Central memory CD4-positive, alpha-beta T cell (primary cell): ENCODE data around the gene ANXA2.

Experiments used
- DNase-seq: peaks from one replicate; pipeline ENCODE4 v3.0.0; 2022

Gene ANXA2

GRCh38 chr15:60363903-60364611, 33.7 kb downstream of the ANXA2 start:
- DNase-seq: no peak

DNA sequence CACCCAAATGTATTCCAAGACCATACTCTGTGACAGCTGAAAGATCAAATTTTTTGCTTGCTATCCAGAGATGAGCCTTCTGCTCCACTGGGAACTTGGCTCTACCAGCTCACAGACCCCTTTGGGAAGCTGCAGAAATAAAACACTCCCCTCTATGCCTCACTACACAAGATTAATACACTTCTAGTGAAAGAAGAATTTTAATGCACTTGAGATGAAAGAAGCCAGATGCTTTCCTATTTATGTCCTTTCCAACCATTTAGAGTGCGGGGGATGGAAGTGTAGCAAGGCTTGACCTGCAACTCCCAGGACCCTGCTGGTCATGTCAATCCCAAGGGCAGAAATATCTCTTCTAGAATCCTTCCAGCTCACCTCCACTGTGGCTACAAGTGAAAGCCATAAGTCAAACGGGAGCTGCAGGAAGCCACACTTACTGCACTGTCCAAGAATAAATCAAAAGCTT, 34.7 kb downstream of the ANXA2 start:
- DNase-seq: no peak

DNA sequence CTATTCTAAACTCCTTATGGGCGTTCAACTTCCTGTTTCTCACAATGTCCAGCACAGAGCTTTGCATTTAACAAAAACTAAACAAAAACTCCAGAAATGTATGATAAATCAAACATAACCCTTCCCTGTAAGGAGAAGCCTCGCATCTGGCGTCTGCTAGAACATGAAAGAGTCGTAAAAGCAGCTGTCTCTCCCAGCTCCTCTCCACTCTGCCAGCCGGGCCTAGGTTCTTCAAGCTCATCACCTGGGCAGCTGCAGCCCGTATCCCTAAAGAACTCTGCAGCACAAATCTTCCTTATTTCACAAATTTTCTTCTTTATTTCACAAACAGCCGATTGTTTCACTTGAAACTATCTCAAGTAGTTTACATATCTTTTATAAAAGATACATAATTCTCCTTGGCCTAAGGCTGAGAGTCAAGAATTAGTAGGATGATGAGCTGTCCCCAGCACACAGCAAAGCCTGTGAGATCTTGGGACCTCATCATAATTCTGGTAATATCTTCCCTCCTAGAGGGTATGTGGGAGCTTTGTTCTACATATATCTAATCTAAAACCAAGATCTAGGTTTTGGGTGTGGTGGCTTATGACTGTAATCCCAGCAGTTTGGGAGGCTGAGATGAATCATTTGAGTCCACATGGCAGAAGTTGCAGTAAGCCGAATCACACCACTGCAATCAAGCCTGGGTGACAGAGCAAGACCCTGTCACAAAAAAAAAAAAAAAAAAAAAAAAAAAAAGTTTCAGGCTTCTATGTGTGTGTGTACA, 35.3 kb downstream of the ANXA2 start:
- DNase-seq: peak; percentile 31

DNA sequence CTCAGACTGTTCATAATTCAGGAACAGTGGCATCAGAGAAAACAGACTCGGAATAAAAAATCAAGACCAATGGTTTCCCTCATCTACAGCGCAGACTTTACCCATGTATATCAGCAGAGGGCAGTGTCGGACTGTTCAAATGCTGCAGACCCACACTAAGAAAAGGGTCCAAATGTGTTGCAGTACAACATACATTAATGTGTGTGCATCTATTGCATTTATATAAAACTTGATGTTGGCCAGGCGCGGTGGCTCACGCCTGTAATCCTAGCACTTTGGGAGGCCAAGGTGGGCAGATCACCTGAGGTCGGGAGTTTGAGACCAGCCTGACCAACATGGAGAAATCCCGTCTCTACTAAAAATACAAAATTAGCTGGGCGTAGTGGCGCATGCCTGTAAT, 38.0 kb downstream of the ANXA2 start:
- peak; percentile 48 for DNase-seq

DNA sequence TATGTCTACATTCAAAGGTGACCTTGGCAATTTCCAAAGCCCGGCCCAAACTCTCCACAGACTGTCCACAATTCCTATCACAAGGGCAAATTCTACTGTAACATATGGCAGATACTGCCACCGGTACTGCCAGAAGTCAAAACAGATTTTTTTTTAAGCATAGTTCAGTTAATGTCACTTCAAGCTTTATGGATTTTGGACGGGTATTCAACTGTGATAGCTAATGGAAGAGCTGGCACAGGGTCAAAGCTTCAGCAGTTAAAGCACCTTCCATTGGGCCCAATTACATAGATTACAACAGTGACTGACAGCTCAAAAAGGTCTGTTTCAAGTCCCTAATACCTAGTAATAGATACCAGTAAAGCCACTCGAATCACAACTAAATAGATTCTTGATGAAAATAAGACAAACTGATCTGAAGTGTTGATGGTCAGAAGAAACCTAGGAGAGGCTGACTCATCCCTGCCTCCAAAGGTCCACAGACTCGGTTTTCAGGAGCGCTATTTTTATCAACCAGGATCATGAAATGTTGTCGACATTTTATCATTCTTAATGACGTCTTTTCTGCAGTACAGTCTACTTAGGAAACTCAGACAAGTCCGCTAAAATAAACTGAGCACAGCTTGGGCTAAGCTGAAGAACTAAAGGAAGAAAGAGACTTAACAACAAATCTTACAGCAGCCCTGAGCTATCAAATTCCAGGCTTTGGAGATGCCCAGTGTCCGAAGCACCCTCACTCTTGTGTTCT, 38.7 kb downstream of the ANXA2 start:
- DNase-seq: no peak

- DNase-seq: no peak
These were observed 41.0 kb downstream of the ANXA2 start for GRCh38 chr15:60356832-60357231.

DNA sequence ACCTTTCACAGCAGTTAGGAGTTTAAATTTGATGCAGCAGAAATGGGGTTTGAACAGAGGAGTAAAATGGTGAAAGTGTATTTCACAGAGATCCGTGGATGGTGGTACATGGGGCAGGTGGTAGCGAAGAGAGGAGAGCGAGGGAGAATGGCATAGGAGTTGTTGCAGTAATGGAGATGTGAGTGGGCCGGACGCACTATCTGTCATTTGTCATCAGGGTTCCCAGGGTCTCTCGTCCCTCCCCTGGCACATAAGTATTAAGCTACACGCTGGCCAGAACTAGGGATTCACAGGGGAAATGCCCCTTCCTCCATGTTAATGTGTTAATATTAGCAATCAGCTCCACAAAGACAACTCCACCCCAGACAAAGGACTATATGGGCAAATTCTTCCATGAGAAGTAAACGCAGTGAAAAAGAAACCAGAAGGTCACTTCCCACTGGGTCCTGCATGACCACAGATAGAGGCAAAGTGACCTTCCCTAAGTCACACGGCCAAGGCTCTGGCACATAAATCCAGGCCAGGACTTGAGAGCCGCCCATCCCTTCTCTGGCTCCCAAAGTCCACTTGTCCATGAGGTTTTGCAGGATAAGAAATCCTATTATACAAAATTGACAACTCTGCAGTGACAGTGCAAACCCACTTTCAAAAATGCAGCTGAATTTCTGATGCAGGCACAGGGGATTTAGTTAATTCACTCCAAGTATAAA, 42.5 kb downstream of the ANXA2 start:
- no peak for DNase-seq

DNA sequence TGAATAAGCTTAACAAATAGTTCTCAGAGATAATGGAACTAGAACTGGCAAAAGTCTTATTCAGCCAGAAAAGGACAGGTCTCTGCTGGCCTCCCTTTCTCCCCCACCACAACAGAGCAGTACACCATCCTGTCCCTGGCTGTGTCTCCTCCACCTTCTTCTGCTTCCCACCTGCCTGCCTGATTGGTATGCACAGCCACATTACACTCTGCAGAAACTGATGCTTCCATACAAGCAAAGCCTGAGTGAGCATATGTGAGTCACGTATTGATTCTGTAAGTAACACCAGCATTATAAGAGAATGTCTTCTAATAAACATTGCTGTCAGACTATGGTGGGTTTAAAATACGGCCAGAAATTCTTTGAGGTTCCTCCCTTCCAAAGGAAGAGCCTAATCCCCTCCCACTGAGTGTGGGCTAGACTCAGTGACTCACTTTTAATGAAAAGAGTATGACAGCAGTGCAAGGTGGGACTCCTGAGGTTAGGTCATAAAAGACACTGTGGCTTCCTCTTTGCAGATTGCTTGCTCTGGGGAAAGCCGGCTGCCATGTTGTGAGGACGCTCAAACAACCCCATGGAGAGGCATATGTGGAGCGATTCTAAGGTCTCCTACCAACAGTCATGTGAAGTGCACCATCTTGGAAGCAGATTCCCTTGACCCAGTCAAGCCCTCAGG, 44.4 kb downstream of the ANXA2 start:
- no peak for DNase-seq

- DNase-seq: no peak
These were observed 45.3 kb downstream of the ANXA2 start for GRCh38 chr15:60352525-60352924.

DNA sequence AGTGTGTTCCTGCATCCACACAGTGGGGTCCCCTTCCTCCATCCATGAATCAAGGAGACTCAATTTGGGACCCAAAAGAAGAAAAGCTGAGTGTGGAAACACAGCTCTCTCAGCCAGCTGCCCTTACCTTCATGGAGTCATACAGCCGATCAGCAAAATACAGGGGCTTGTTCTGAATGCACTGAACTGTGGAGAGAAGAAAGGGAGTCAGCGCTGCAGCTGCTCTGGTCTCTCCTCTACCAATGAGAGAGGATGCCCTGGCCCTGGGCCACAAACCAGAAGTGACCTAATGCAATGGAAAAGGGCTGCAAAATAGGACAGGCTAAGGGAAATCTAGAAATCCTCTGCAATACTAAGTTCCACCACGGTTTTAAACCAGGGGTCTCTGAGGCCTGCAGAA, 46.7 kb downstream of the ANXA2 start:
- DNase-seq: no peak

- no peak for DNase-seq
These were observed 47.7 kb downstream of the ANXA2 start for GRCh38 chr15:60350108-60350507.

- DNase-seq: no peak
These were observed 48.2 kb downstream of the ANXA2 start for GRCh38 chr15:60349589-60349988.

GRCh38 chr15:60347480-60348049, 50.2 kb downstream of the ANXA2 start:
- DNase-seq: no peak

DNA sequence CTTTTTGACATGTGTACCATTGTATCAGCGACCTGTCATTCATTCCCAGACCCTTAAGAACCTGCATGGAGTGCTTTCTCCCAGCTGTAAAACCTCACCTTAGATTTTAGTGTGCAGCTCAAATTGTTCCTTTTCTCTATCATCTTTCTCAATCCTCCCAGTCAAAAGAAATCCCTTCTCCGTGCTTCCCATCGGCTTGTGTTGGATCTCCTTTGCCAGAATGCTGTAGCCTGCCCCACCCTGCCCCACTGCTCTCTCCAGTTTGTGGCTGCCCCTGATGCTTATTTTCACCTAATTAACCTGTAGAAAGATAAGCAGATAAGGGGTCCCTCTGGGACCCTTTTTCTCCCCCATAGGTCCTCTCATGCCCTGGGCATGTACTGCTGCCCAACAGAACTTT, 51.1 kb downstream of the ANXA2 start:
- DNase-seq: no peak

DNA sequence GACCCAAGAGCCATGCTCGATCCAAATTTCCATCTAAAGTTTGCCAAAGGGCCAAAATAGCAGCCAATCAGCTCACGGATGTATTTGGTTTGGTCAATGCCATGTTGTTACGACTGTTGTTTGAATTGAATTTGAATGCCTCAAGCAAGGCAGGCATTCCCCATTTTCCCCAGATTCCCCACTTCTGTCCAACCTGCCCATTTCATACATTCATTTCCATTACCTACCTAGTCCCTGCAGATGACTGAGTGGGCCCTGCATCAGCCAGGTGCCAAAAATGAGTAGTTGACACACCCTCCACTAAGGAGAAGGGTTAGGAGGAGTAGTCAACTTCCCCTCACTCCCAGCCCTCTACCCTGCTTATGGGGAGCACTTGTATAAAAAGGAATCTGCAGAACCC, 51.7 kb downstream of the ANXA2 start:
- no peak for DNase-seq

- no peak for DNase-seq
These were observed 52.2 kb downstream of the ANXA2 start for GRCh38 chr15:60345598-60345997.

- DNase-seq: no peak
These were observed 52.8 kb downstream of the ANXA2 start for GRCh38 chr15:60344987-60345386.

DNA sequence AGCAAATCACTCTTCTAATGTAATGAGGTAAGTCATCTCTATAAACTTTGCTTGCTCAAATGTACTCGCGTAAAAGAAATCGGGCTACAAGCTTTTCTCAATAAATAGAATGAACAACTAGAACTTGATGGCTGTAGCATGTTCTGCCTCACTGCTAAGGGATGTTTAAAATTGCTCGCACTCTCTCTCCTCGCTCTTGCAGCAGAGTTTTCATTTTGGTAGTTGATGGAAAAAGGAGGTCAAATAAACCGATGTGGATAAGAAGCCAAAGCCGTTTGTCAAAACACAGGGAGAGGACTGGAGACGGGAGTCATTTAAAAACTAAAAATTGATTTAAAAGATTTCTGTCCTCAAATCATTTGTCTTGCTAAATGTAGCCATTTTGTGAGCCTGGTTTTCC, 53.3 kb downstream of the ANXA2 start:
- no peak for DNase-seq

DNA sequence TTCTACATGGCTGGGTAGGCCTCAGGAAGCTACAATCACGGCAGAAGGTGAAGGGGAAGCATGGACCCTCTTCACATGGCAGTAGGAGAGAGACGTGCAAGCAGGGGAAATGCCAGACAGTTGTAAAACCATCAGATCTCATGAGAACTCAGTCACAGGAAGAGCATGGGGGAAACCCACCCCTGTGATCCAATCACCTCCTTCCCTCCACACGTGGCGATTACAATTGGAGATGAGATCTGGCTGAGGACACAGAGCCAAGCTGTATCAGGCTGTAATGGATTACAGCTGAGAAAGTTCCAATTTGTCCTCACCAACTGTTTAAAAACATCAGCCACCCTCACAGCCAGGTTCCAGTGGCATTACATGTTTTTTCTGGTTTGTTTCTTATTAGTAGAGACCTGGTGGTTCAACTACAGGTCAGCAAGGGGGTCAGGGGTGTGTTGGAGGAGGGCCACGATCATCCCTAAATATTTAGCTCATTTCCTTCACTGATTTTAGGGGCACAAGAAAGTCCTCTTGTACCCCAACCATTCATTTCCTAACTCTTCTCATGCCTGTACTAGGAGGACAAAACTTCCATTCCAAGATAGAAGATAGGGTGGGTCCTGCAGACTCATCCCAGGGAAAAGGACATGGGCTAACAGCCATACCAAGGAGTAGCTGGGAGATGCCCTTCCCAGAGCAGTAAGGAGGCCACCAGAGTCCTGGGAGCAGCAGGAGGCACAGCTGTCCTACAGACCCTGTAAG, 54.4 kb downstream of the ANXA2 start:
- DNase-seq: no peak

DNA sequence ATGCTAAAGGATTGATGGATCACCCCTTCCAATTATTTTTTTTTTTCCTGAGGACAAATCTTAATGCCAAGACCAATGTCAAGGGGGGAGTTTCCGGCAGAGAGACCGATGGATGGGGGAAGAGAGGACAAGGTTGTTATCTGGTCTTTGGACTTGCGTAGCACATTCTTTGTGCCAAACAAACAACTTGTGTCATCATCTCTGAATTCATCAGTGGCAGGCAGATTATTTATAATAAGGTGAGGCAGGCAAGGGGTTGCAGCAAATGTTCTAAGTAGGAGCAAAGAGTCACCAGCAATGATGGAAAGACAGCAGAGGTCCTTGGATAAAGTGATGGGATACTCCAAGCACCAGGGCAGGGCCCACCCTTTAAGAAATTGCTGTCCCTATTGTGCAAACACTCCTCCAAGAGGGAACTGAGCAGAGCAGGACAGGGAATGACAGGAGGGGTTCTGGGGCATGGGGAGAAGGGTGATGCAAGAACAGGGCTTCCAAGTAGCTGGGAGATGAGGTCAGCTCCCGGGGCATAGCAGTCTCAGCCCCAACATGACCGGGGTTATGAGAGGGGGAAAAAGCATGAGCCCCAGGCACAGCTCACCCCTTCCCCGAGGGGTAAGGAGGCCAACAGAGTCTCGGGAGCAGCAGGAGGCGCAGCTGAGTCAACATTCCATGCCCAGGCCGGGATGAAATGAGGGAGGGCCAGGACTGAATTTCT, 57.4 kb downstream of the ANXA2 start:
- no peak for DNase-seq

DNA sequence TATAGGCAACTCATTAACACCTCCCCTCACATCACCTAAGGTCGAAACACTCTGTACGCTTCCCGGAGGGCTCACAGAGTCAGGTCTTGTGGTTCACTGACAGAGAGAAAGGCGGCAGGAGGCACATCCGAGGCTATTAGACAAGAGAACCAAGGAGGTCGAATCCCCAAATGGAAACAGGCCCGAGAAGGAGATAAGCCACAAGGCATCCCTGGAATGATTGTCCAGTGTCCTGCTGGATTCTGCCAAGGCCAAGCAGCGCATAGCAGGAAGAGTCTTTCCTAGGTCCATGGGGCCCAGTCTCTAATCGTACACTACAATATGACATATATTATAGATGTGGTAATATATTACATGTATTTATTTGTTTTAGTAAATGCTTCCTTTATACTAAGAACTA, 58.5 kb downstream of the ANXA2 start:
- no peak for DNase-seq
